GM18907 (cell line): ENCODE results near the gene ABTB1.
"Not testable (repeated sequence)": the region's sequence is repeated elsewhere in the genome, so short reads cannot be mapped to it uniquely, and the experiment has no call there.

Experiments used
- ATAC-seq: cut with Tn5 transposase; IDR thresholded peaks from one replicate; pipeline ENCODE4 v1.9.1; 2021; ENCODE audit warnings: mild to moderate bottlenecking, moderate library complexity; ENCODE audit not compliant: unreplicated experiment

The ABTB1 gene

DNA sequence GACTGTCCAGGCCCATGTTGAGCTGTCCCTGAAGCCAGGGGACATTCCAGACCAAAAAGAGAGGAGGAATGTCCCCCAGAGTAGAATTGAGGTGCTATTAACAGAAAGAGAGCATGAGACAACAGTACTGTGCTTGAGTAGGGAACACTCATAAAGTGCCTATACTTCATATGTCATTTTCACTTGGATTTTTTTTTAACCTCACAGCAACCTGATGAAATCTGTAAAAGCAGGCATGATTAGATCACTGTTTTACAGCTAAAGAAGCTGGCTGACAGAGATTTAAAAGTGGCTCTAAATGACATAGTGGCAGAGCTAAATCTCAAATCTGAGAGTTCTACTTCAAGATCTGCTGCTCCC is 24.9 kb upstream of the ABTB1 start:
- no peak for ATAC-seq

DNA sequence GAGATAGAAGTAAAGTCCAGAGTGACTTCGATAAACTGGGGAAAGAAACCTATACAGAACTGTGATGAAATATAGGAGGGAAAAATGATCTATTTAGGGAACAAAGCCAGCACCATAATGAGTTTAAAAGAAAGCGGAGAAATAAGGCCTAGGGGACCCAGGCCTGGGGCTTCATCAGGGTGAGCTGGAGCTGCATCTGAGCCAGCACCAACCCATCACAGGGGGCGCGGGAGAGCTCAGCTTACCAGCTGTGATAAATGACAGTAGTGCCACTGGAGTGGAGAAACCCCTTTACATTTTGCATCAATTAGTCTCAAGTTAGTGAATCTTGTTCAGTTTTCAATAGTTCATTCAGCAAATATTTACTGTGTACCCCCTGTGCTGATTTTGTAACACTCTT is 22.5 kb upstream of the ABTB1 start:
- ATAC-seq, result no peak

DNA sequence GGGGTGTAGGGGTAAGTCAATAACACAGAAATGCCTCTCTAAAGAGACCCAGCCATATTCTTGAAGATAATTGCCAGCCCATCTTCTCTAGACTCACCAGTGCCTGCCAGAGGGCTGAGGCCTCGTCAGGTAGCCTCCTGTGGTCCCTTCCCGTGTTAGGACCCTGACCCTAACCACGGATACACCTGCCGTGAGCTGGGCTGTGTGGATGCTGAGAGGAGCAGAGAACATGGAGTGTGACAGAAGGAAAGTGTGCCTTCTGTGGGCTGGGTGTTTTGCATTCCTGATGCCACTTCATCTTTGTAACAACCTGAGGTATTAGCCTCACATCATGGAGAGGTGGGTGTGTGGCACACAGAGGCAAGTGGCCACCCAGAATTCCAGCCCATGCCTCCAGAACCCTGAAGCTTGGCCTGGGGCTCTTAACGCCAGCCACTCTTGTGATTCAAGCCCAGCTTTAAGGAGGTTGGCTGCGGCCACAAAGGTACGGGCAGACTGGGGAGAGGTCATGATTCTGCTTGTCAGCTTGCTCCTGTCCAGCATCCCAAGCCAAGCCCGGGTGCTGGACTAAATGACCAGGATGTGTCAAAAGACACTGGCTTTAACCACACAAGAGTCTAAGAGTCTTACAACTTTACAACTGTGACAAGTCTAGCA is 21.1 kb upstream of the ABTB1 start:
- ATAC-seq, result no peak

DNA sequence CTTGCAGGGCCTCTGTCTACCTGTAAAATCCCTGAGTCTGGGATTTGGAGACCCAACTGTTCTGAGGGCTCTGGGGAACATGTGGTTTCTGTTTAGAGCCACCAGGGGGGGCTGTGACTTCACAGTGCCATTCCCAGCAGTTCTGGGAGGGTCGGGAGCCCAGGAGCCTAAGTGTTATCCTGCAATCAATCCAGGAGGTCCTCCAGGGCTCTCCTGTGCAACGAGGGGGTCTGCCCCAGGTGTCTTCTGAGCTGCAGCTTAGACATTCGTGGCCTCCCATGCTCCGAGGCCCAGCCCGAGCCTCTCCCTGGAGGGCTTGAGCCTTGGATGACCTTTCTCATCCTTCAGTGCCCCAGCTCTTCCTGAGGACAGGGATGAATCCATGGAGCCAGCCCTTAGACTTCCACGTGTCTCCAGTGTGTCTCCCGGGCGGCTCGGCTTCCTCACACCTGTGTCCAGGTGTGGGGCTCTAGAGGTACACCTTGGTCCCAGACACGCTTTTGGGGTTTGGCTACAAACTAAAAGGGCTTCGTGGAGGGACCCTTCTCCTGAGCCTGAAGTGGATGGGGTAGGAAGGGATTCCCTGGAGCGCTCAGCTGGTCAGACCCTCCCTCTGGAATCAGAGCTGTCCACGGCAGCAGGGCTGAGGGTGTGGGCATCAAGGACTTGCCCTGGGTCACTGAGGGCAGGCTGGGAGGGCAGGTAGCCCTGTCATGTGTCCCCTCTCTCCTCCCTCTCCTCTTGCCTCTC is 20.3 kb upstream of the ABTB1 start:
- no peak for ATAC-seq

DNA sequence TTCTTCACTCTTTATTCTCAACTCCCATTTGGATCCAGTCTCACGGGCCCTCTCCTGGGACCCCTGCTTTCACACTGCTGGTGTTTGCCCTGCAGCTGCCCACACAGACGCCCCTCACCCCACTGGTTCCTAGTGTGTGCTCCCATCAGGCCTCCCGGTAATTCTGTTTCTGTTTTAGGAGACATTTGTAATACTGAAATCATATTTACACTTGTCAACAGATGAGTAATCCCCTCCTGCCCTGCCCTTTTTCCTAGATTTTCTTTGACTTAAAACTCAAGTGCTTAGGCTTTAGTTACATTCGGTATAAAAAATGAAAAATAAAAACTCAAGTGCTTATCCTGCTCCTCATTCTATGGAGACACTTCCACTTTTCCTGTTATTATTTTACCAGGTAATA is 18.4 kb upstream of the ABTB1 start:
- no peak for ATAC-seq

DNA sequence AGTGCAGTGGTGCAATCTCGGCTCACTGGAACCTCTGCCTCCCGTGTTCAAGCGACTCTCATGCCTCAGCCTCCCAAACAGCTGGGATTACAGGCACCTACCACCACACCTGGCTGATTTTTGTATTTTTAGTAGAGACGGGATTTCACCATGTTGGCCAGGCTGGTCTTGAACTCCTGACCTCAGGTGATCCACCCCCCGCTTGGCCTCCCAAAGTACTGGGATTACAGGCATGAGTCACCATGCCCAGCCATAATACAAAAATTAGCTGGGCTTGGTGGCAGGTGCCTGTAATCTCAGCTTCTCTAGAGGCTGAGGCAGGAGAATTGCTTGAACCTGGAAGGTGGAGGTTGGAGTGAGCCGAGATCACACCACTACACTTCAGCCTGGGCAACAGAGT is 17.8 kb upstream of the ABTB1 start:
- not testable (repeated sequence) for ATAC-seq

DNA sequence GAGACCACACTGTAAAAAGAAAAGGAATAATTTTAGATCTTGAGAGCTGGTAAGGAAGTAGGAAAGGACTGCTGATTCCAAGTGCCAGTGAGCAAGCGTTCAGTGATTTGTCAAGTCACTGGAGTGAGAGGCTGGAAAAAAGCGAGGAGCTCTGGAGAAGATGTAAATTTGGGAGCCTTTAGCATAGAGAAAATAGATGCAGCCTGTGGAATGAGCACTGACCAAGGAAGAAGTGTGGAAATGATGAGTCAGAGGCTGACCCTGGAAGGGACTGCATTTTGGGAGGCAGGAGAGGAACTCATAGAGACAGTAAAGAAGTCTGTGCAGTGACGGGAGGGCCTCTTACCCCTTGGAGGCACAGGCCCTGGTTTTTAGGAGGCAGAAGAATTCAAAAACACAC is 17.1 kb upstream of the ABTB1 start:
- no peak for ATAC-seq

DNA sequence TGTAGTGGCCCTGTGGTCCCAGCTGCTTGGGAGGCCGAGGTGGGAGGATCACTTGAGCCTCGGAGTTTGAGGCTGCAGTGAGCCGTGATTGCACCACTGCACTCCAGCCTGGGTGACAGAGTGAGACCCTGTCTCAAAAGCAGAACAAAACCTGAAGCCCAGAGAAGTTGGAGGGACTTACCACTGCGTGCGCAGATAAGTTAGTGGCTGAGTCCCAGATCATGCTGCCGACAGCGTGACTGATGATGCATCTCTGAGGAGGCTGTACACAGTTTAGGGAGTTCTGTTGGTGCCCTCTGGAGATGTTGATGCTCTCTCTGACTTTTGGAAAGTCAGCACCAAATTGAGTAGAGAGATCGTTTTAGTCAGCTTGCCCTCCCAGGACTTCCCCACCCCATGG is 15.8 kb upstream of the ABTB1 start:
- no peak for ATAC-seq

DNA sequence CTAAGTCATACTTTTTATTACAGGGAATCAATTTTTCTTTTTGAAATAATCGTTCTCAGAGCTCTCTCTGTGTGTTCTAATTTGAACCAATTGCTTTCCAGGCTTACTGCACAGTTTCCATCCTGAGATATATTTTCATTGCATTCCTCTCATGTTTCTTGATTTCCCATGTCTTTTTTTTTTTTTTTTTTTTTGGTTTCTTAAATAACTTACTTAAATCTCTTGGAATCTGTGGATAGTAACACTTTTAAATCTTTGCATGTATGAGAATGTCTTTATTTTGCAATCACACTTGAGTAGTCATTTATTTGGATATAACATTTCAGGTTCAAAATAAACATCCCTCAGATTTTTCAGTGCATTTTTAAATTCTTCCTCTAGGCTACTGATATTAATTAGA is 14.5 kb upstream of the ABTB1 start:
- no peak for ATAC-seq

DNA sequence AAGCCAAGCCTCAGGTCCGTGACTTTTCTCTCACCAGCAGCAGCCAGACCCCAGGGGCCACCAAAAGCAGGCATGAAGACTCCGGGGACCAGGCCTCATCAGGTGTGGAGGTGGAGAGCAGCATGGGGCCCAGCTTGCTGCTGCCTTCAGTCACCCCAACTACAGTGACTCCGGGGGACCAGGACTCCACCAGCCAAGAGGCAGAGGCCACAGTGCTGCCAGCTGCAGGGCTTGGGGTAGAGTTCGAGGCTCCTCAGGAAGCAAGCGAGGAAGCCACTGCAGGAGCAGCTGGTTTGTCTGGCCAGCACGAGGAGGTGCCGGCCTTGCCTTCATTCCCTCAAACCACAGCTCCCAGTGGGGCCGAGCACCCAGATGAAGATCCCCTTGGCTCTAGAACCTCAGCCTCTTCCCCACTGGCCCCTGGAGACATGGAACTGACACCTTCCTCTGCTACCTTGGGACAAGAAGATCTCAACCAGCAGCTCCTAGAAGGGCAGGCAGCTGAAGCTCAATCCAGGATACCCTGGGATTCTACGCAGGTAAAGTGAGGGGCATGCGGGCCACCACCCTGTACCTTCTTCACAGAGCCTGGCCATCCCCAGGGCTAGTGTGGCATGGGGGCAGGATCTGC is 12.0 kb upstream of the ABTB1 start:
- no peak for ATAC-seq

DNA sequence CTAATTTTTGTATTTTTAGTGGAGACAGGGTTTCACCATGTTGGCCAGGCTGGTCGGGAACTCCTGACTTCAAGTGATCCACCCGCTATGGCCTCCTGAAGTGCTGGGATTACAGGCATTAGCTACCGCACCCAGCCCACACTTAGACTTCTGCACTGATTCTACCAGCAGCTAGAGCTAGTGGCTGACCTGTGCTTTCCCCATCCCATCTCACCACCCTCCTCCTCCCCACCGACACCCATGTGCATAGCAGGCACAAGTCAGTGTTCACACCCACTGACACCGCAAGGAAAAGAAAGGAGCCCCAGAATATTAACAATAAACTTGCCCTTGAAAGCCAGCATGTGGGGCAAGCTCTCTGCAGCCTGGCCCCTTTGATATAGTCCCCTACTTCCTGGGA is 11.2 kb upstream of the ABTB1 start:
- no peak for ATAC-seq

DNA sequence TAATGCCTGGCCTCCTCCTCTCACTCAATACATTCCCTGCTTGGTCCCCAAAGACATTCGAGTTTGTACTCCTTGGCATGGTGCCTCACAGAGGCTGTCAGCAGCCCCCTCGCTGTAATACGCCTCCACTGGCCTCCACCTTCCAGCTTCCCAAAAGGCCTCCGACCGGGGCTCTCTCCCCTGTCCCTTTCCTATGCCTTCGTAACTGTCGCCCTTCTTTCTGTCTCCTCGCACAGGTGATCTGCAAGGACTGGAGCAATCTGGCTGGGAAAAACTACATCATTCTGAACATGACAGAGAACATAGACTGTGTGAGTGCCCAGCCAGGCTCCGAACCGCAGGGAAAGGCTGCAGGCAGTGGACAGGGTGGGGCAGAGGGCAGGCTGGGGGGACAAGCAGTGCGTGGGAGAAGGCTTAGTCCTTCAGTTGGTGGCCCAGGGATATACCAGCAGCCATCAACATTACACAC is 10.7 kb upstream of the ABTB1 start:
- ATAC-seq, result no peak

DNA sequence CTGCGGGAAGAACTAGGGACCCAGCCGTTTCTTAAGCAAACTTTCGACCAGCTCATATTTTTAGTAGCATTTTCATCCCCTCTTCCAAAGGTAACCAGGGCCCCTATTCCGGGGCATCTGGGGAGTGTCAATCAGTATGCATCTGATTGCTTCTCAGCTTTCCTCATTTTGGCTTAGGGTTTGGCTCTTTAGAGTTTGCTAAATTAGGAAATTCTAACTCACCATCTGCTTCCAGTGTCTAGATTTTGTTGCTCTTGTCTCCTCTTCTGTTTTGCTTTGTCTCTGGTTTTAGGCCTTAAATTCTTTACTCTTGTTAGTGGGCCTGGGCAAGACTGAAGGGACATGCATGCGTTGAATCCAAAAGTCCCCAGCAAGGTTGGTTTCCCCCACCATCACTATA is 9.6 kb upstream of the ABTB1 start:
- ATAC-seq, result no peak

DNA sequence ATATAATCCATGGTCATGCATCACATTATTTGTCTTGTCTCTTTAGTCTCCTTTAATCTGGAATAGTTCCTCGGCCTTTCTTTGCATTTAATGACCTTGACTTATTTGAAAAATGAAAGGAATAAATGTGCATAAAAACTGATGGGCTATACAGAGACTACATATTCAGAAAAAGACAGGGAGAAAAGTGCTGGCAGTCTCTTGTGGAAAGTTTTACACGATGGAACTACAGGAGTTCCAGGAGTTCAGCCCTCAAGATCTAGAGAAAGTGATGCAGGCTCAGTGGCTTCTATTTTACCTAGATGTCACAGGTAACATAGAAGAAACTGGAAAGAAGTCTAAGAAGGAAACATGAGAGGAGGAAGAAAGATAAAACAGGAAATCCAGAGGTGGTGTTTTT is 7.6 kb upstream of the ABTB1 start:
- no peak for ATAC-seq

DNA sequence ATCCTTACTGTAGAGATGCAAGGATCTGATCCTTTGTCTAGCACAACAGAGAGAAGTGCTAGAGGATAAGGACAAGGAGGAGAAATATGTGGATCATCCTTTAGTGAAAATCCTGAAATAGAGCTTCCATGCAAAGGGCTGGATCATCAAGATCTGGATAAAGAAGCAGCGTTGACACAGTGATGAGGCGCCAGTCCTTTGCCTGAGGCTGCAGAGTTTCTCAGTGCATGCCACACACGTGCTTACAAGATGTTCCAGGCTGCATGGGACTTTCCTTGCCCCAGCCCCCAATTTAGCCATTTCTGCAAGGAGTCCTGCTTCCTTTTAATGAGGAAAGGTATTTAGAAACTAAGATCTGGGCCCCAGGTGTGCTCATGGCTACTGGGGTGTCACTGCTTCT is 7.2 kb upstream of the ABTB1 start:
- ATAC-seq, result no peak

DNA sequence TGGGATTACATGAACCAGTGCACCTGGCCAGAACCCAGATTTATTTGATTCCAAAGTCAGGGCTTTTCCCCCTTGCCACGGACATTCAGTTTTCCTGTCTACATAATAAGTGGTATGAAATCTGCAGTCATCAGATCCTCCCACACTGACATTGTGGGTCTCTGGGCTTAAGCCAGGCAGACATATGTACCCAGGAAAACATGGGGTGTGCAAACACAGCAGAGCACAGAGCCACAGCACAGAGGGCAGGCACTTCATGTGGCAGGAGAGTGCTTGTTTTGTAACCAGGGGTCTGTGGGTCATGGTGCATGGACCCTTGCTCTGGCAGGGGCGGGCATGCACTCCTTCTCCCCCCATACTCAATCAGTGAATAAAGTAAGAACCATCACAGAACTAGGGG is 6.1 kb upstream of the ABTB1 start:
- no peak for ATAC-seq

DNA sequence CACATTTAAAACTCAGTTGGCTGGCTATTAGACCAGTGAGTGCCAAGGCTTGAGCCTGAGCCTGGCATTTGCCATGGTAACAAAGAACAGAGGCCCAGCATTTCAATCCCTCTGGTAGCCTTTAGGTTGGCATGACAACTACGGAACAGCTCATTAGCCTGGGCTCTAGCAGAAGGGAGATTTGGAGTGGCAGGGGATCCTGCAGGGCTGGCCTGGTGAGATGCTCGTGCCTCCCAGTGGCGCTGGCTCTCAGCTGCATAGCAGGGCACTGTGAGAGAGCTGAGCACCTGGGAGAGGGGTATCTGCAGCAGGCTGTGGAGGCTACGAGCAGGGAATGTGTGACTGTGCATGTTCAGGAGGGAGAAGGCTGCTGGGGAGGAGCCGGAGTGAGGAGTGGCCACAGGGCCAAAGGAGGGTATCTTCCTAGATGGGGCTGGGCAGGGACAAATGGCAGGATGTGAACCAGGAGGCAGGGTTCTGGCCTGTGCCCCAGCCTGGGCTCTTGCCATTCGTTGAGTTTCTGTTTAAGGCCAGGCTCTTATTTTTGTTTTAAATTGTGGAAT is 5.6 kb upstream of the ABTB1 start:
- no peak for ATAC-seq

DNA sequence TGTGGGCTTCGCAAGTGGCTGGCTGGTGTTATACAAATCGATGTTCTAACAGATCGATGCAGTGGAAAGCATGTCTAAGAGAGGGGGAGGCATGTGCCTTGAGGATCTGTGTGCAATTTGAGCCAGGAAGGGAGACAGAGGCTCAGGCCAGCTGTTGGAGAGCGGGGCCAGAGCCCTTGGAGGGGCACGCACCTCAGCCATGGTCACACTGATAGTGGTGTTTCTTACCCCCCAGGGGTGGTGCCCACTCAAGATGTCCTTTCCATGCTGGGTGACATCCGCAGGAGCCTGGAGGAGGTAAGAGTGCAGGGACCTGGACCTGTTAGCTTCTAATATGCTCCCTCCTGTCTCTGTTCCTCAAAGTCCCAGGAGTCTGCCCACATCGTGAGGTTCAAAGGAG is 3.8 kb upstream of the ABTB1 start:
- no peak for ATAC-seq

DNA sequence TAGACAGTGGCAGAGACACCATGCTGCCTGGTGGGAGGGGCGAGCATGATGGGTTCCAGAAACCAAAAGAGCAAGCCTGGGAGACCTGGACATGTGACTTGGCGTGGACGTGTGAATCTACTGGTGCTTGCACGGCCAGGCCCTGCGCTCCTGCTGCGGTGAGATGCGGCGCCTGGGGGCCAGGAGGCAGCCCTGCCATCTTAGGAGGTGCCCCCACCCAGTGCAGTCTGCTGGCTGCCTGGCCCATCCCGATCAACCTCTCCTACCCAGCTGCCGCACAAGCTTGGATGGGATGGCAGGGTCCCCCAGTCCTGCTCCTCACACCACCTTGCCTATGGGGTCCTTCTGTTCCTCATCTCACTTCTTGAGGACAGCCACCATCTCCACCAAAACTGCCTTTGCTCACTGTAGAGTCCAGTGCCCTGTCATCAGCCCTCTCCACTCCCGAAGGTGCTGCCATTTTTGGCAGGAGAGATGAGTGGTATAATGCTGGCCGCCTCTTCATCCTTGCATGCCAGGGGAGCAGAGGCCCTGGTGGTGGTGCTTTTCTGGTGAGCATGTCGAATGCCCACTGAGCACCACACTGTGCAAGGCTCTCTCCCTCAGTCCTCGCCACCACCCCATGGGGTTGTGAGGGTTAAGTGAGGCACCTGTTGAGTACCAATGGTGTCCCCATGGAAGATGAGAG is 3.1 kb upstream of the ABTB1 start:
- ATAC-seq, result no peak

DNA sequence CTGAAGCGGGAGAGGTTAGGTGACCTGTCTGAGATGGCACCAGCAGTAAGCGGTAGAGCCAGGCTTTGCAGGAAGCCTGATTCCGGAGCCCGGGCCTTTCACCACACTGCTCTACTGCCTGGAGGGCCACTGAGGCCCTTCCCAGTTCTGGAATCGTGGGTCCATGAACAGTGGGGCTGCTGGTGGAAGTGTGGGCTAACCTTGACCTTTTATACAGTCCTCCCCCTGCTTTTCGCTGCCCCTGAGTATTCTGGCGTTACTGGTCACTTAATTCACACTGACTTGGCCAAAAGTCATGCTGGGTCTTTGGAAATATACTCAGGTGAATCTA is 2.6 kb upstream of the ABTB1 start:
- ATAC-seq, result no peak

DNA sequence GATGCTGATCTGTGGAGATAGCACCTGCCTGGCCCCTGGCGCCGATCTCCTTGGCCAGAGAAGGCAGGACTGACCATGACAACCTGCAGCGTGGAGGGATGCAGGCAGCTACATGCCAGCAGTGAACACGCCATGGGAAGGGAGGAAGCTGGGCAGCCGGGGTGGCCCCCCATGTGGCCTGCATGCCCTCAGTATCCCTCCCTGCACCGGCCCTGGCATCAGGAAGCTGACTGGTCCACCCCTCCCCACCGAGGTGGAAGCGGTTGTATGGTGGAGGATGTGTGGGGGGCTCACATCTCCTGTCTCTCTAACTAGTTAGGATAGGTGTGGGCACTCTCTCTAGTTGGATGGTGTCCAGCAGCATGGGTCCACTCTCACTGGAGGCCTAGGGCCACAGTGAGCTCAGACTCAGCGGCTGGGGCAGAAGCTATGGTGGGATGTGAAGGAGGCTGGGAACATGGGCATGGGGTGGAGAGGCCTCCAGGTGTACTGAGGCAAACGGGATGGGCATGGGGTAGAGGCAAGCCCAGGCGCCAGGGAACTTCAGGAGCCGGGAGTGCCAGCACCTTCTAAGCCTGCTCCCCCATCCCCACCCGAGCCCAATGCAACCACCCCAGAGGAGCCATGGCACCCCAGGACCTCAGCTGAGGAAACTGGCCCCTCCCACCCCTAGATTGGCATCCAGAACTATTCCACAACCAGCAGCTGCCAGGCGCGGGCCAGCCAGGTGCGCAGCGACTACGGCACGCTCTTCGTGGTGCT is 1.8 kb upstream of the ABTB1 start:
- ATAC-seq, result no peak
